IMR-90 (cell line): ENCODE data around the gene CHST8.

Experiments
- BHLHE40 ChIP-seq: fragments of 150-350 bp; IDR thresholded peaks from 2 replicates; pipeline ENCODE4 v1.6.1; 2016; ENCODE audit warnings: mild to moderate bottlenecking, low read depth, low read length
- MAFK ChIP-seq: IDR thresholded peaks from 2 replicates; pipeline ENCODE4 v1.6.1; 2012; ENCODE audit warnings: low read depth, low read length, improper control_type of control experiment
- POLR2A ChIP-seq: IDR thresholded peaks from 2 replicates; pipeline ENCODE4 v1.6.1; 2012; ENCODE audit warnings: mild to moderate bottlenecking, low read depth, low read length
- TF ChIP-seq, protein P1 (sequence below): conservative IDR thresholded peaks from 2 replicates; pipeline ENCODE4 v1.5.1; 2012; ENCODE audit warnings: mild to moderate bottlenecking, low read depth, low read length, improper control_type of control experiment

DNA sequence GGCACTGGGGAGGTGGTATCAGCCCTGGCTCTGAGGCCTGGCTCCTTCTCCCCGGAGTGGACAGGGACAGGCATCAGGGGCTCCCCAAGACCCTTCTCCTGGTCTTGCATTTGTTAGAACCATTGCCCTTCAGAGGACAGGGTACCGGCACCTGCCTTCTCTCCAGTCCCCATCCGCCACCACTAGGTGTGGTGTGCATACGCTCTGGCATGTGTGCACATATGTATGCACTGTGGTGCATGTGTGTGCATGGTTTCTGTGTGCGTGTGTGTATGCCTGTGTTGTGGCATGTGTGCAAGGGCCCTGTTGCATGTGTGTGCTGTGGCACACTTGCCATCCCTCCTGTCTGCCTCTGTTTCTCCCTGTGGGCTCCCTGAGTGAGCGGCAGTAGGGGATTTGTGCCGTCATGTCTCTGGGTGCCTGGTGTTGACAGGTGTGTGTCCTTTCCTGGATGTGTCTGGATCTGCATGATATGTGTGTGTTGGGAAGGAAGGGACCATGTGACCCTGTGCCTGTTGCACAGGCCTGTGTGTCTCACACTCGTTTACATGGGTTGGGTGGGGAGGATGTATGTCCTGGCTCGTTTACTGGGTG lies 184.2 kb downstream of the CHST8 start:
- TF ChIP-seq BHLHE40 (no peak), POLR2A (no peak), MAFK (no peak)
- TF ChIP-seq, protein P1, sequence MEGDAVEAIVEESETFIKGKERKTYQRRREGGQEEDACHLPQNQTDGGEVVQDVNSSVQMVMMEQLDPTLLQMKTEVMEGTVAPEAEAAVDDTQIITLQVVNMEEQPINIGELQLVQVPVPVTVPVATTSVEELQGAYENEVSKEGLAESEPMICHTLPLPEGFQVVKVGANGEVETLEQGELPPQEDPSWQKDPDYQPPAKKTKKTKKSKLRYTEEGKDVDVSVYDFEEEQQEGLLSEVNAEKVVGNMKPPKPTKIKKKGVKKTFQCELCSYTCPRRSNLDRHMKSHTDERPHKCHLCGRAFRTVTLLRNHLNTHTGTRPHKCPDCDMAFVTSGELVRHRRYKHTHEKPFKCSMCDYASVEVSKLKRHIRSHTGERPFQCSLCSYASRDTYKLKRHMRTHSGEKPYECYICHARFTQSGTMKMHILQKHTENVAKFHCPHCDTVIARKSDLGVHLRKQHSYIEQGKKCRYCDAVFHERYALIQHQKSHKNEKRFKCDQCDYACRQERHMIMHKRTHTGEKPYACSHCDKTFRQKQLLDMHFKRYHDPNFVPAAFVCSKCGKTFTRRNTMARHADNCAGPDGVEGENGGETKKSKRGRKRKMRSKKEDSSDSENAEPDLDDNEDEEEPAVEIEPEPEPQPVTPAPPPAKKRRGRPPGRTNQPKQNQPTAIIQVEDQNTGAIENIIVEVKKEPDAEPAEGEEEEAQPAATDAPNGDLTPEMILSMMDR, result no peak
